ENCODE measurements around the gene MACROD2.

MACROD2 gene

DNA sequence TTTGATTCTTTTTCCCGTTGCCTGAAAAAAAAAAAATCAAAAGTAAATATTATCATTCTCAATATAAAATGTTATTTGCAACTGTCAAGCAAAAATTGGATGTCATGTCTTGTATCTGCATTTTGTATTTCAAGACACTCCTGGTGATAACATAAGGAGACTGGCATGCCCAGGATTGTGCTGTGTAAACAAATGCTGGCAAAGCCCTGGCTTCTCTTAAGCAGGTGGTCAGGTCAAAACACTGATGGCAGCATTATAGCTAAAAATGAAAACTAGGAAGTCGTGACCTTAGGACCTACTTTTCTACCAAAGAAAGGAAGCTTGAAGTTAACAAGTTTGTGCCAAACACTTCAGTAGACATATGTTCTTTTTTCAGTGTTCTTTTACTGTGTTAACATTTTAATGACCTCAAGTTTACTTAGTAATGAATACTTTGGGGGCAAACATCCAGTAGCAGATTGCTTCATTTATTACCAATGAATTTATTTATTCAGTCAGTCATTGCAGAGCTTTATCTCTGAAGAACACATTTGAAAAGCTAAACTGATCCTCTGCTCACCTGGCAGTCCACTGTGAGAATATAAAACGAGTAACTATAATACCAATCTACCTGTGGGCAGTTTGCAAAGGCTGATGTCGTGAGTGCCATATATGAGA is 585.2 kb downstream of the MACROD2 start:
- no peak for DNase-seq (ENCODE audit: low read depth, low spot score)

DNA sequence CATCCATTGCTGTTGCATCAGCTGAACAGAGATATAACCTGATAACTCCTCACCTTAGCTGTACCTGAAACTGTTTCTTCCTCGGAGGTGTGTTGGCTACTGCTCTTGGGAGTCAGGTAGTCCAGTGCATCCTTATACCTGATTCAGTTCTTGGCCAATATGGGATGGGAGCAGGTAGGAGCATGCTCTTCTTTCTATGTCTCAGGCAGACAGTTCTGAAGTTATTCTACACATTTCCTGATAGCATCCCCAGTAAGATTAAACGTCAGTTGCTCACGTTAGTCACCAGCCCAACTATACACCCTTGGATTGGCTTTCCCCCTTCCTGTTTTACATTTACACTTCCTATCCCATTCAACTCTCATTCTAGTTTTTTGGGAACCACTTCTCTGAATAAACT is 586.4 kb downstream of the MACROD2 start:
- no peak for DNase-seq (ENCODE audit: low read depth, low spot score)

GRCh38 chr20:14582855-14583254 is 587.5 kb downstream of the MACROD2 start:
- no peak for DNase-seq (ENCODE audit: low read depth, low spot score)

GRCh38 chr20:14583413-14583812 is 588.1 kb downstream of the MACROD2 start:
- DNase-seq (ENCODE audit: low read depth, low spot score) = no peak

- DNase-seq (ENCODE audit: low read depth, low spot score) = no peak
Measured at GRCh38 chr20:14589383-14589782, 594.1 kb downstream of the MACROD2 start.

DNA sequence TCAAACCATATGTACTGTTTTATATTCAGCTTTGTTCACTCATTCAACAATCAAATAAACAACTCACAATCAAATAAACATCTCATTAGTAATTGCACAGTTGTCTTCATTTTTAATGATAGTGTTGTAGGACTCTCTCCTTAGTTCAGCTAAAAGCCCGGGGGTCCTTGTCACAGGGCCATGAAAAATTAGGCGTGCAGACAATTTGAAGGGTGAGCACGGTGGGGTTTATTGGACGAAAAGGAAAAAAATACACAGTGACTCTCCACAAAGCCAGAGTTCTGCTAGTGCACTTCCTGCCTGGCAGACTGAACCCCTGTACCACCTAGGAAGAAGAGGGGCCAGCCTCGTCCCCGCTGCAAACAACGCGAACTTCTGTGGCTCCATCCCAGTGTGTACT is 599.7 kb downstream of the MACROD2 start:
- DNase-seq (ENCODE audit: low read depth, low spot score) = no peak

GRCh38 chr20:14597206-14597715 is 601.9 kb downstream of the MACROD2 start:
- DNase-seq (ENCODE audit: low read depth, low spot score) = no peak

GRCh38 chr20:14599613-14600012 is 604.3 kb downstream of the MACROD2 start:
- DNase-seq (ENCODE audit: low read depth, low spot score) = no peak

DNA sequence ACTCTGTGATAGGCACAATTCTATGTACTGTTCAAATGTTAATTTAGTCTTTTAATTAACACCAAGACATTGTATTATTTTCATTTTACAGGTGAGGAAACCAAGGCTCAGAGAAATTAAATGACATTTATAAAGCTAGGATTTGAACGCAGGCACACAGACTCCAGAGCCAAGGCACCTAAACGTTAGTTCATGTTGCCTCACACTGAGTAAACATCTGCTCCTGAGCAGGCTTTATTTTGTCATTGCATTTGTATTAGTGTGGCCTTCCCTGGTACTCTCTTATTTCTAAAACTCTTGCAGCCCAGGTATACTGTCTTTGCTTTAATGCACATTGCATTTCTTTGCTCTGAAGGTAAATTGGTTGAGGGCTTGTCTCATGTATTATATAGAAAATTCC is 605.2 kb downstream of the MACROD2 start:
- DNase-seq (ENCODE audit: low read depth, low spot score) = no peak

DNA sequence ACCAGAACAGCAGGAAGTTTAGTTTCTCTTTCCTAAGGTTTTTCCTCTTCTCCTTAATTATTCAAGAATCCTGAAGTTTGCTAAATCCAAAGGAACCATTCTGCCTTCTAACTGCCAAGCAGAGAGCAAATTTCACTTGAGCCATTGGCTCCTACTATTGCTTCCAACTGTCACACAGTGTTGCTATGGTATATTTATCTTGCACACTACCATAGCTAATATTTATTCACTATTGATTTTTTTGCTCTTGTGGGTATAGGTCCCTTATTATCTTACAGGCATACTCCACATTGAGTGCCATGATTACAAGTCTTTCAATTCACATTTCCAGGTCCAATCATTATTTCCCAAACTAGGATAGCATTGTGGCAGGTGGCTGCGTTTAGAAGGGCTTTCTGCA is 608.8 kb downstream of the MACROD2 start:
- no peak for DNase-seq (ENCODE audit: low read depth, low spot score)

- no peak for DNase-seq (ENCODE audit: low read depth, low spot score)
Measured at GRCh38 chr20:14609328-14610221, 614.3 kb downstream of the MACROD2 start.

GRCh38 chr20:14611479-14611878 is 616.2 kb downstream of the MACROD2 start:
- DNase-seq (ENCODE audit: low read depth, low spot score) = no peak

- no peak for DNase-seq (ENCODE audit: low read depth, low spot score)
Measured at GRCh38 chr20:14612391-14612790, 617.1 kb downstream of the MACROD2 start.

DNA sequence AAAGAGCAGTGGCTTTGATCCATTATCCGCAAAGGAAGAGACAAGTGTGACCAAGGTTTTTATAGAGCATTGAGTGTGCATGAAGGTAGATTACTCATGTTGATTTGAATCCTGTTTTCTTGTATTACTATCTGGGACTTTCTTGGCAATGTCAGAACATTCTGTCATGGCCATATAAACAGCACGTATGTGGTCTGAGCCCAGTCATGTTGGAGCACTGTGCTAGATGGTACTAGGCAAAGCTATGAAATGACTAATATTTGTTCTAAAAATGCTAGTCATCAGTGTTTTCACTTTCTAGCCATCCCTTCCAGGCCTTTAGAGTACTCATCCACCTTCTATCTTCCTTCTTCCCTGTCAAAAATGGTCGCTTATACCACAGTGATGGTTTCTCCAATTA is 620.7 kb downstream of the MACROD2 start:
- DNase-seq (ENCODE audit: low read depth, low spot score) = no peak

GRCh38 chr20:14617123-14617522 is 621.8 kb downstream of the MACROD2 start:
- DNase-seq (ENCODE audit: low read depth, low spot score) = no peak

DNA sequence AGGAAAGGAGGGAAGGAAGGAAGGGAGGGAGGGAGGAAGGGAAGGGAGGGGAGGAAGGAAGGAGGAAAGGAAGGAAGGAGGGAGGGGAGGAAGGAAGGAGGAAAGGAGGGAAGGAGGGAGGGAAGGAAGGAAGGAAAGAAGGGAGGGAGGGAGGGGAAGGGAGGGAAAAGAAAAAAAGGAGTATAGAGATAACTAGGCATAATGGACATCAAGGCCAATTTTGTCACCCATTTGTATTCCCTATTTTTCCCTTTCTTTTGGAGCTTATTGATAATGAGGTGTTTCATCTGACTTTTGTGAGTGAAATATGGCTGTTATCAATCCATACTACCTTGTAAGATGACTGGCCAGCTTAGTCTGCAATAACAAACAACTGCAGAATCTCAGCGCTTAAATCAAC is 624.1 kb downstream of the MACROD2 start:
- DNase-seq (ENCODE audit: low read depth, low spot score) = no peak

- DNase-seq (ENCODE audit: low read depth, low spot score) = peak; percentile 33
Measured at GRCh38 chr20:14622796-14623195, 627.5 kb downstream of the MACROD2 start.

GRCh38 chr20:14631011-14631410 is 635.7 kb downstream of the MACROD2 start:
- no peak for DNase-seq (ENCODE audit: low read depth, low spot score)

DNA sequence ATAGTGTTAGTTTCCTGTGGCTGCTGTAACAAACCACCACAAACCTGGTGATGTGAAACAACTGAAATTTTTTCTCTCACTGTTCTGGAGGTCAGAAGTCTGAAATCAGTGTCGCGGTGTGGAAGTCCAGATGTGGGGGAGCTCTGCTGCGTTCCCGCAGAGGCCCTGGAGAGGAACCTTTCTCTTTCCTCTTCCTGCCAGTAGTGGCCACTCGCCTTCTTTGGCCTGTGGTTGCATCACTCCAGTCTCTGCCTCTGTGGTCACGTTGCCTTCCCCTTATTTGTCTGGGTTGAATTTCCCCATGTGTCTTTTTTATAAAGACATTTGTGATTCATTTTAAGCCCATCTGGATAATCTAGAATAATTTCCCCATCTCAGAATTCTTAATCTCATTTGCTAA is 637.6 kb downstream of the MACROD2 start:
- no peak for DNase-seq (ENCODE audit: low read depth, low spot score)

DNA sequence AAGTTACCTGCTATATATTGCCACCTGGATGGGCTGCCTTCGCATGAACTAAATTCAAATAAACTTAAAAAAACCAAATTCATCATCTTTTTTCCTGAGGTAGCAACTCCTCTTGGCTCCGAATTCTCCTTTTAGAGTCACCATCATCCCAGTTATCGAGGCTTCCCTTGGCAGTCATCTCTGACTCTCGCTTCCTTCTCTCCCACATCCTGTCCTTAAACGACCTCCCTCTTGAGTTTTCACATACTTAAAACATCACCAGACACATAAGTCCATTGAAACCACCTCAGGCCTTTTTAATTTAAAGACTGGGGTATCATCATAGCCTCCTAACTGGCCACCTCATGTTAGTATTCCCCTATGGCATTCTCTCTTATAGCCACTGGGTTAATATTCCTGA is 638.2 kb downstream of the MACROD2 start:
- DNase-seq (ENCODE audit: low read depth, low spot score) = no peak

DNA sequence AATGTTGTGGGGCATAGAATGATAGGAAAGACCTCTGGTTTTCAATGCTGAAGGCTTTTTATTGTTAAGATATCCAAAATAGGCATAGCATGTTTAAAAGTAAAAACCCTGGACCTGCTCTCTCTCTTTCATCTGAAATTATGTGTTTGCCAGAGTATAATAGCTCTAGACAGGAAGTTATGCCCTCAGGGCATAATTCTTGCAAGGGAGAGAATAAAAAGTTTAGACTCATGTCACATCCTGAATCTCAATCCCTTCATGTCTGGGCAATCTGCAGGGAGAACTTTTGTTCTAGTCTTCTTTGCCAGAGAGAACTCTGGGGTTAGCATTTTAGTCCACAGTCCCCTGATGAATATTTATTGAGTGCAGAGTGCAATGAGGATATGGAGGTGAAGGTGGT is 639.3 kb downstream of the MACROD2 start:
- no peak for DNase-seq (ENCODE audit: low read depth, low spot score)

- no peak for DNase-seq (ENCODE audit: low read depth, low spot score)
Measured at GRCh38 chr20:14637441-14637840, 642.1 kb downstream of the MACROD2 start.

- no peak for DNase-seq (ENCODE audit: low read depth, low spot score)
Measured at GRCh38 chr20:14643146-14643545, 647.8 kb downstream of the MACROD2 start.
